SKM-1 treated with dmso at 0.1 percent for 144 hours (cell line): ENCODE results near the gene CHIC2.
"Not testable (repeated sequence)": the region's sequence is repeated elsewhere in the genome, so short reads cannot be mapped to it uniquely, and the experiment has no call there.

ENCODE experiments used
- DNase-seq: peaks from one replicate; lab custom pipeline; 2025; ENCODE audit not compliant: unreplicated experiment; lab: John Stamatoyannopoulos, UW

Gene CHIC2

GRCh38 chr4:54064317-54065111 lies at the start of gene CHIC2:
CHIC2 (minus strand) TSS chr4:54064605; CDS start chr4:54064300, 305 bp downstream.
- peak; percentile 86 for DNase-seq

- not testable (repeated sequence) for DNase-seq
These were observed 48.8 kb upstream of the CHIC2 start for GRCh38 chr4:54113206-54113605.

GRCh38 chr4:54110019-54110416 lies 45.6 kb upstream of the CHIC2 start:
- no peak for DNase-seq

- DNase-seq, result no peak
These were observed 45.0 kb upstream of the CHIC2 start for GRCh38 chr4:54109241-54110018.

- no peak for DNase-seq
These were observed 43.7 kb upstream of the CHIC2 start for GRCh38 chr4:54107951-54108748.

GRCh38 chr4:54104907-54105306 lies 40.5 kb upstream of the CHIC2 start:
- DNase-seq, result no peak

- no peak for DNase-seq
These were observed 38.8 kb upstream of the CHIC2 start for GRCh38 chr4:54103190-54103574.

- DNase-seq, result no peak
These were observed 38.2 kb upstream of the CHIC2 start for GRCh38 chr4:54102531-54103106.

GRCh38 chr4:54101190-54102041 lies 37.0 kb upstream of the CHIC2 start:
- DNase-seq, result no peak

GRCh38 chr4:54100595-54101189 lies 36.3 kb upstream of the CHIC2 start:
- no peak for DNase-seq

GRCh38 chr4:54099748-54100574 lies 35.6 kb upstream of the CHIC2 start, which contains the start of gene GSX2:
GSX2 (plus strand) TSS chr4:54100163; CDS start chr4:54100345, 182 bp downstream.
- DNase-seq, result no peak

GRCh38 chr4:54099287-54099747 lies 34.9 kb upstream of the CHIC2 start:
- DNase-seq, result no peak

- peak; percentile 6 for DNase-seq
These were observed 34.0 kb upstream of the CHIC2 start for GRCh38 chr4:54098375-54098774.

- no peak for DNase-seq
These were observed 32.7 kb upstream of the CHIC2 start for GRCh38 chr4:54097152-54097551.

GRCh38 chr4:54096295-54096962 lies 32.0 kb upstream of the CHIC2 start:
- DNase-seq, result no peak

GRCh38 chr4:54095110-54095825 lies 30.9 kb upstream of the CHIC2 start:
- DNase-seq, result no peak

- no peak for DNase-seq
These were observed 30.0 kb upstream of the CHIC2 start for GRCh38 chr4:54094451-54094850.
